ENCODE measurements around the gene DSC3. TPM values are rescaled to one million over a fixed set of nuclear protein-coding genes. Genes with fewer than 3 reads are reported as not detected.
"Not testable (repeated sequence)": the region's sequence is repeated elsewhere in the genome, so short reads cannot be mapped to it uniquely, and the experiment has no call there.

DSC3 gene
- total RNA-seq, 1 donor from 2014 or later, result 0.47 TPM

- Mint-ChIP-seq H3K4me3 (ENCODE audit: unreplicated experiment) (no peak overlapping the region), H3K4me1 (ENCODE audit: low read depth, unreplicated experiment) (peaks cover 2% of the 10 kb centered on the region), H3K36me3 (ENCODE audit: unreplicated experiment) (peaks cover 11% of the 10 kb centered on the region), H3K27me3 (ENCODE audit: unreplicated experiment) (peaks cover 25% of the 10 kb centered on the region), H3K27ac (ENCODE audit: unreplicated experiment) (no peak overlapping the region), H3K9me3 (ENCODE audit: unreplicated experiment) (peaks cover 12% of the 10 kb centered on the region)
- TF ChIP-seq, protein P1, sequence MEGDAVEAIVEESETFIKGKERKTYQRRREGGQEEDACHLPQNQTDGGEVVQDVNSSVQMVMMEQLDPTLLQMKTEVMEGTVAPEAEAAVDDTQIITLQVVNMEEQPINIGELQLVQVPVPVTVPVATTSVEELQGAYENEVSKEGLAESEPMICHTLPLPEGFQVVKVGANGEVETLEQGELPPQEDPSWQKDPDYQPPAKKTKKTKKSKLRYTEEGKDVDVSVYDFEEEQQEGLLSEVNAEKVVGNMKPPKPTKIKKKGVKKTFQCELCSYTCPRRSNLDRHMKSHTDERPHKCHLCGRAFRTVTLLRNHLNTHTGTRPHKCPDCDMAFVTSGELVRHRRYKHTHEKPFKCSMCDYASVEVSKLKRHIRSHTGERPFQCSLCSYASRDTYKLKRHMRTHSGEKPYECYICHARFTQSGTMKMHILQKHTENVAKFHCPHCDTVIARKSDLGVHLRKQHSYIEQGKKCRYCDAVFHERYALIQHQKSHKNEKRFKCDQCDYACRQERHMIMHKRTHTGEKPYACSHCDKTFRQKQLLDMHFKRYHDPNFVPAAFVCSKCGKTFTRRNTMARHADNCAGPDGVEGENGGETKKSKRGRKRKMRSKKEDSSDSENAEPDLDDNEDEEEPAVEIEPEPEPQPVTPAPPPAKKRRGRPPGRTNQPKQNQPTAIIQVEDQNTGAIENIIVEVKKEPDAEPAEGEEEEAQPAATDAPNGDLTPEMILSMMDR (IDR thresholded peaks at IDR 0.05; ENCODE audit: partially characterized antibody, unreplicated experiment), result no peak
- DNase-seq, result no peak
Measured at GRCh38 chr18:31039426-31039825, 3.1 kb downstream of the DSC3 start.

- H3K9me3 Mint-ChIP-seq (ENCODE audit: unreplicated experiment); H3K4me1 Mint-ChIP-seq (ENCODE audit: low read depth, unreplicated experiment); H3K27ac Mint-ChIP-seq (ENCODE audit: unreplicated experiment); DNase-seq; H3K36me3 Mint-ChIP-seq (ENCODE audit: unreplicated experiment); H3K4me3 Mint-ChIP-seq (ENCODE audit: unreplicated experiment): not testable (repeated sequence)
- peaks cover 14% of the 10 kb centered on the region for H3K27me3 Mint-ChIP-seq (ENCODE audit: unreplicated experiment)
Measured at GRCh38 chr18:31037686-31038085, 4.9 kb downstream of the DSC3 start.

DNA sequence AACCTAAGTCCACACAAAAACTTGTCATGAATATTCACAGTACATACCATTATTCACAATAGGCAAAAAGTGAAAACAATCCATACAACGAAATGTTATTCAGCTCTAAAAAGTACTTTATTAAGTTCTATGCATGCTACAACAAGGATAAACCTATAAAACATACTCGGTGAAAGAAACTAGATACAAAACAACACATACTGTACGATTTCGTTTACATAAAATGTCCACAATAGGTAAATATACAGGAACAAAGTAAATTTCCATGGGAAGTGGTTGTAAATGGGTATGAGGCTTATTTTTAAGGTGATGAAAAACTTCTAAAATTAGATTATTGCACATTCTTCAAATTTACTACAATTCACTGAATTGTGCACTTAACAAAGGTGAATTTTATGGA is 8.0 kb downstream of the DSC3 start:
- H3K27me3 Mint-ChIP-seq (ENCODE audit: unreplicated experiment), result no peaks in the 10 kb centered on the region
- H3K4me1 Mint-ChIP-seq (ENCODE audit: low read depth, unreplicated experiment), result no peaks in the 10 kb centered on the region
- no peak overlapping the region for H3K27ac Mint-ChIP-seq (ENCODE audit: unreplicated experiment)

GRCh38 chr18:31030574-31031278 is 11.8 kb downstream of the DSC3 start:
- H3K27me3 Mint-ChIP-seq (ENCODE audit: unreplicated experiment), result no peaks in the 10 kb centered on the region
- DNase-seq, result no peak
- no peaks in the 10 kb centered on the region for H3K9me3 Mint-ChIP-seq (ENCODE audit: unreplicated experiment)
- TF ChIP-seq, protein P1 (IDR thresholded peaks at IDR 0.05; ENCODE audit: partially characterized antibody, unreplicated experiment), result no peak
- no peaks in the 10 kb centered on the region for H3K36me3 Mint-ChIP-seq (ENCODE audit: unreplicated experiment)
- no peaks in the 10 kb centered on the region for H3K4me1 Mint-ChIP-seq (ENCODE audit: low read depth, unreplicated experiment)
- H3K4me3 Mint-ChIP-seq (ENCODE audit: unreplicated experiment), result no peak overlapping the region
- no peak overlapping the region for H3K27ac Mint-ChIP-seq (ENCODE audit: unreplicated experiment)

More for the DNA sequence above, 8.0 kb downstream of the DSC3 start:
- Mint-ChIP-seq H3K36me3 (ENCODE audit: unreplicated experiment) (no peaks in the 10 kb centered on the region), H3K4me3 (ENCODE audit: unreplicated experiment) (no peak overlapping the region), H3K9me3 (ENCODE audit: unreplicated experiment) (no peaks in the 10 kb centered on the region)
- no peak for DNase-seq
- TF ChIP-seq, protein P1 (IDR thresholded peaks at IDR 0.05; ENCODE audit: partially characterized antibody, unreplicated experiment), result no peak

DNA sequence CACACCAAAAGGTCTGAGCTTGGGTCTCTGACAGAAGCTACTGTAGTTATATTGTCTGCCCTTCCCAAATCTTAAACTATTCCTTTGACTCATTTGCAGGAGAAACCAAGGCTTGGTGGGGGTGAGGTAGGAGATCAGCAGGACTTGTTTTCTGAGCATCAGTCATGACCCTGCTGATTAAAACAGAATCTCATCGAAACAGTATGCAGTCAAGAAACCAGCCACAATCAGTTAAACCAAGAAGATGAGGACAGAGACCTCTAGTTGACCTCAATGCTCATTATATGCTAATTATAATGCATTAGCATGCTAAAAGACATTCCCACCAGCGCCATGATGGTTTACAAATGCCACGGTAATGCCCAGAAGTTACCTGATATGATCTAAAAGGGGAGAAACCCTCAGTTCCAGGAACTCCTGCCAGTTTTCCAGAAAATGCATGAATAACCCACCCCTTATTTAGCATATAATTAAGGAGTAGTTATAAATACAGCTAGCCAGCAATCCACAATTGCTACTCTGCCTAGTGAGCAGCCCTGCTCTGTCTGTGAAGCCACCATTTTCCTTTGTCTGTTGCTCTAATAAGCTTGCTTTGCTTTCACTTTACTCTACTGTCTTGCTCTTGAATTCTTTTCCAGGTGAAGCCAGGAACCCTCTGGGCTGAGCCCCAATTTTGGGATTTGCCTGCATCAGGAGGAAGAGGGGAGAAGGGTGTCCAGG is 26.7 kb downstream of the DSC3 start:
- no peaks in the 10 kb centered on the region for H3K36me3 Mint-ChIP-seq (ENCODE audit: unreplicated experiment)
- no peak for DNase-seq

GRCh38 chr18:31011455-31011854 is 31.1 kb downstream of the DSC3 start:
- not testable (repeated sequence) for H3K27me3 Mint-ChIP-seq (ENCODE audit: unreplicated experiment); H3K27ac Mint-ChIP-seq (ENCODE audit: unreplicated experiment)

More for the DNA sequence above, 26.7 kb downstream of the DSC3 start:
- Mint-ChIP-seq H3K27ac (ENCODE audit: unreplicated experiment) (no peak overlapping the region), H3K4me1 (ENCODE audit: low read depth, unreplicated experiment) (no peaks in the 10 kb centered on the region), H3K4me3 (ENCODE audit: unreplicated experiment) (no peak overlapping the region), H3K9me3 (ENCODE audit: unreplicated experiment) (peaks cover 2% of the 10 kb centered on the region), H3K27me3 (ENCODE audit: unreplicated experiment) (no peaks in the 10 kb centered on the region)
- TF ChIP-seq, protein P1 (IDR thresholded peaks at IDR 0.05; ENCODE audit: partially characterized antibody, unreplicated experiment), result no peak

More at GRCh38 chr18:31011455-31011854, 31.1 kb downstream of the DSC3 start:
- not testable (repeated sequence) for DNase-seq; H3K36me3 Mint-ChIP-seq (ENCODE audit: unreplicated experiment); H3K4me3 Mint-ChIP-seq (ENCODE audit: unreplicated experiment); H3K9me3 Mint-ChIP-seq (ENCODE audit: unreplicated experiment); H3K4me1 Mint-ChIP-seq (ENCODE audit: low read depth, unreplicated experiment)

Measured in glutamatergic neuron (in vitro differentiated cells).